ENCODE measurements around the gene NKAIN4.

DNA sequence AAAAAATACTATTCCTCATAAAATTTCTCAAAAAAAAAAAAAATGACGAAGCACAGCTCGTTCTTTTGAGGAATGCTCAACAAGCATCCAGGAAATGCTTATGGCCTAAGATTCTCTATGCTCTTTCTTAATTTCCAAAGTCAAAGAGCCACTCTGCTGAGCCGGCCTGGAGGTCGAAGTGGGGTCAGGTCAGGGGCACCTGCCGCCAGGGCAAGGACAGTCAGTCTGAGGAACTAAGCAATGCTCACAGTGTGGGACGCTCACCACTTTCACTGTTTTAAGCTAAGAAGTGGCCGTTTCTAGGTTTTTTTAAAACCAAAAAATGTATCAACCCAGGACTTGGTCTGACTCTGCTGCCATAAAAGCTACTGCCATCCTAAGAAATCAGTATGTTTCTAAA lies 55.7 kb downstream of the NKAIN4 start:
- TF ChIP-seq, protein P1, sequence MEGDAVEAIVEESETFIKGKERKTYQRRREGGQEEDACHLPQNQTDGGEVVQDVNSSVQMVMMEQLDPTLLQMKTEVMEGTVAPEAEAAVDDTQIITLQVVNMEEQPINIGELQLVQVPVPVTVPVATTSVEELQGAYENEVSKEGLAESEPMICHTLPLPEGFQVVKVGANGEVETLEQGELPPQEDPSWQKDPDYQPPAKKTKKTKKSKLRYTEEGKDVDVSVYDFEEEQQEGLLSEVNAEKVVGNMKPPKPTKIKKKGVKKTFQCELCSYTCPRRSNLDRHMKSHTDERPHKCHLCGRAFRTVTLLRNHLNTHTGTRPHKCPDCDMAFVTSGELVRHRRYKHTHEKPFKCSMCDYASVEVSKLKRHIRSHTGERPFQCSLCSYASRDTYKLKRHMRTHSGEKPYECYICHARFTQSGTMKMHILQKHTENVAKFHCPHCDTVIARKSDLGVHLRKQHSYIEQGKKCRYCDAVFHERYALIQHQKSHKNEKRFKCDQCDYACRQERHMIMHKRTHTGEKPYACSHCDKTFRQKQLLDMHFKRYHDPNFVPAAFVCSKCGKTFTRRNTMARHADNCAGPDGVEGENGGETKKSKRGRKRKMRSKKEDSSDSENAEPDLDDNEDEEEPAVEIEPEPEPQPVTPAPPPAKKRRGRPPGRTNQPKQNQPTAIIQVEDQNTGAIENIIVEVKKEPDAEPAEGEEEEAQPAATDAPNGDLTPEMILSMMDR (IDR thresholded peaks at IDR 0.05), result no peak
- TF ChIP-seq POLR2A (IDR thresholded peaks at IDR 0.05) (no peak), POLR2AphosphoS5 (IDR thresholded peaks at IDR 0.05) (no peak), EP300 (IDR thresholded peaks at IDR 0.05; ENCODE audit: low read depth) (no peak)

Measured in transverse colon (tissue), 4 donors.